GM13977 (cell line): ENCODE measurements around the gene TTLL4.

ENCODE experiments used
- DNase-seq: peaks from one replicate; pipeline ENCODE4 v3.0.0; 2012; ENCODE audit warnings: low spot score
- in situ Hi-C: fragments of 300-500 bp; cut with MboI; formaldehyde crosslinking; loops from one replicate; pipeline ENCODE4 v1.12.0; 2022; ENCODE audit warnings: low sequenced_read_pairs, low pct_unique_long_range_greater_than_20kb, mixed read lengths, inconsistent platforms; ENCODE audit not compliant: unreplicated experiment
- TF ChIP-seq, protein P1 (sequence below): IDR thresholded peaks from 2 replicates; pipeline ENCODE4 v1.5.1; 2012; ENCODE audit warnings: mild to moderate bottlenecking, control low read depth; ENCODE audit not compliant: insufficient read depth; ENCODE audit errors: extremely low read depth, missing control alignments

TTLL4 gene

GRCh38 chr2:218786133-218786532 is 75.5 kb downstream of the TTLL4 start:
- in situ Hi-C loops = no loop called here

GRCh38 chr2:218788529-218789255 is 78.1 kb downstream of the TTLL4 start:
- no peak for DNase-seq
- in situ Hi-C loops = no loop called here
- TF ChIP-seq, protein P1, sequence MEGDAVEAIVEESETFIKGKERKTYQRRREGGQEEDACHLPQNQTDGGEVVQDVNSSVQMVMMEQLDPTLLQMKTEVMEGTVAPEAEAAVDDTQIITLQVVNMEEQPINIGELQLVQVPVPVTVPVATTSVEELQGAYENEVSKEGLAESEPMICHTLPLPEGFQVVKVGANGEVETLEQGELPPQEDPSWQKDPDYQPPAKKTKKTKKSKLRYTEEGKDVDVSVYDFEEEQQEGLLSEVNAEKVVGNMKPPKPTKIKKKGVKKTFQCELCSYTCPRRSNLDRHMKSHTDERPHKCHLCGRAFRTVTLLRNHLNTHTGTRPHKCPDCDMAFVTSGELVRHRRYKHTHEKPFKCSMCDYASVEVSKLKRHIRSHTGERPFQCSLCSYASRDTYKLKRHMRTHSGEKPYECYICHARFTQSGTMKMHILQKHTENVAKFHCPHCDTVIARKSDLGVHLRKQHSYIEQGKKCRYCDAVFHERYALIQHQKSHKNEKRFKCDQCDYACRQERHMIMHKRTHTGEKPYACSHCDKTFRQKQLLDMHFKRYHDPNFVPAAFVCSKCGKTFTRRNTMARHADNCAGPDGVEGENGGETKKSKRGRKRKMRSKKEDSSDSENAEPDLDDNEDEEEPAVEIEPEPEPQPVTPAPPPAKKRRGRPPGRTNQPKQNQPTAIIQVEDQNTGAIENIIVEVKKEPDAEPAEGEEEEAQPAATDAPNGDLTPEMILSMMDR = no peak

More at GRCh38 chr2:218786133-218786532, 75.5 kb downstream of the TTLL4 start:
- TF ChIP-seq, protein P1 = no peak
- DNase-seq = no peak

DNA sequence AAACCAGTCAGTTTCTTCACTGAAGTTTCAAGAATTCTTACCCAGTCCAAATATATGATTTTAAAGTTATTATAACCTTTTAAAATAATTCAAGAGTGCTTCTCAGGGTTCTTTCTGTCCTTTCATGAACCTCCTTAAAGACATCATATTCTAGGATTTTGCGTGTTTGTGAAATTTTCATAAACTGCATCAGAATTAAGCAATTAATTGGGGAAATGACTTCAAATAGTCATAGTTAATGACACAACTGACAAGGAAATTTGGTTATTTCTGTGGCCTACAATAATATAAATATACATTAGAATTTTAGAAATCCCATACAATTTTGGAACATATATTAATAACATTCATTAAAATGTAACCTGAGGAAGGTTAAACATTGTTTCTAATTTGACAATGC is 81.8 kb downstream of the TTLL4 start:
- in situ Hi-C loops = no loop called here
- TF ChIP-seq, protein P1 = no peak
- DNase-seq = no peak

DNA sequence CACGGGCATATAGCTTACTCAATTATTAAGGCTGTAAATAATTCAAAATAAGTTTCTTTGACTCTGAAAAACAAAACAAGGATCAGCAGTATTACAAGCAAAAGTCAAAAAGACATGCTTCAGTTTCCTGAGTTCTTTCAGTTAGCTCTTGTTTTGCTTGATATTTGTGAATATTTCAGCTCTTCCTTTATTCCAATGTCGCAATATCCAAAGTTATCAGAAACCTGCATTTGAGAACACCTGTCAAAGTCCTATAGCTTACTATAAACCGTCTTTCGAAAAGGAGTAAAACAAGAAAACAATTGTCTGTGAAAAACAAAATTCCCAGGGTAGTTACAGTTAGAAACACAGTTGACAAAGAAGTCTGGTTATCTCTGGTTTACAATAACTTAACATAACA is 86.1 kb downstream of the TTLL4 start:
- DNase-seq = no peak
- TF ChIP-seq, protein P1 = no peak
- in situ Hi-C loops = no loop called here

DNA sequence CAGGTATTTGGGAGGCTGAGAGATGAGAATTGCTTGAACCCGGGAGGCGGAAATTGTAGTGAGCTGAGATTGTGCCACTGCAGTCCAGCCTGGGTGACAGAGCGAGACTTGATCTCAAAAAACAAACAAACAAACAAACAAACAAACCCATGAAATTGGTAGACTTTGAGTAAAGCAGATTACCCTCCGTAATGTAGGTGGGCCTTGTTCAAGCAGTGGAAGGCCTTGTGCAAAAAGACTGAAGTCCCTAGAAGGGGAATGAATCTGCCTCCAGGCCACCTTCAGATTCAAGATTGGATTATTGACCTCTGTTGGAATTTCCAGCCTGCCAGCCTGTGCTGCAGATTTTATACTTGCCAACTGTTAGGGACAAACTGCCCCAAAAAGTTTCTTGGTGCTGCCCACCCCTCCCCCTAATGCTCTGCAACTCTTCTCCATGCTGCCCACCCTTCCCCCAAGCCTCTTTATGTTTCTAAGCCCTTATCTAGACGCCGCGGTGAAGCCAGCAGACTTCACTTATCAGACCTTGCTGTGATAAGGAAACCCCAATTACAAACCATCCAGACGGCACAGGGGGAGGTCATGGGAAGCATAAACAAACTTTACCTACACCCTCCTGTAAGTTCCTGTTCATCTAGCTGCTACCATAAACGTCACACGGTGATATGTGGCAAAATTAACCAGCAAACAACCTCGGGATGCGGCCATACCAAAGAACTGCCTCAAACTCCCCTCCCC is 88.3 kb downstream of the TTLL4 start:
- in situ Hi-C loops = no loop called here
- no peak for DNase-seq

GRCh38 chr2:218799990-218800389 is 89.4 kb downstream of the TTLL4 start:
- TF ChIP-seq, protein P1 = no peak
- DNase-seq = no peak
- in situ Hi-C loops = no loop called here

More for the DNA sequence above, 88.3 kb downstream of the TTLL4 start:
- TF ChIP-seq, protein P1 = no peak
